ENCODE data around the gene RRAS2. TPM values are rescaled to one million over a fixed set of nuclear protein-coding genes. Genes with fewer than 3 reads are reported as not detected.

The RRAS2 gene
- total RNA-seq, 1 experiment from 2014 or later: 164 TPM

- Mint-ChIP-seq H3K27me3 (ENCODE audit: low read depth) (no peaks in the 10 kb centered on the region; the same call in 1 of the 2 replicates), H3K27ac (no peak overlapping the region; the same call in 1 of the 2 replicates), H3K4me1 (peaks cover 40% of the 10 kb centered on the region), H3K36me3 (peaks cover 4% of the 10 kb centered on the region; the same call in 1 of the 2 replicates), H3K9me3 (peaks cover 5% of the 10 kb centered on the region), H3K4me3 (peak overlapping the region; percentile 47)
- POLR2A ChIA-PET: interaction anchor here (0.7 kb wide), 1 partner anchor 32 kb away, joined by 3 read pairs; no protein-coding TSS in a partner anchor
- ATAC-seq (peak; percentile 38), DNase-seq (ENCODE audit: low spot score) (no peak)
- no peak for TF ChIP-seq JAZF1 (CRISPR knock-in tag; IDR thresholded peaks at IDR 0.05)
- TF ChIP-seq KAT7 (CRISPR knock-in tag; IDR thresholded peaks at IDR 0.05; ENCODE audit: borderline replicate concordance): no peak
- no peak for TF ChIP-seq MXD4 (CRISPR knock-in tag; IDR thresholded peaks at IDR 0.05; ENCODE audit: borderline replicate concordance)
- TF ChIP-seq ZNF425 (CRISPR knock-in tag; conservative IDR thresholded peaks at IDR 0.05): no peak
- CTCF ChIA-PET: interaction anchor here (0.6 to 1.5 kb wide), 8 partner anchors 19 to 457 kb away, joined by 3 to 4 read pairs (median 4); partner anchors contain the start of gene SPON1
Measured at GRCh38 chr11:14229472-14229871, 129.5 kb downstream of the RRAS2 start.

- H3K9me3 Mint-ChIP-seq: peaks cover 5% of the 10 kb centered on the region
- no peak overlapping the region; the same call in none of the 2 replicates for H3K27ac Mint-ChIP-seq
Measured at GRCh38 chr11:14228356-14228755, 130.6 kb downstream of the RRAS2 start.

More at GRCh38 chr11:14228356-14228755, 130.6 kb downstream of the RRAS2 start:
- no peak for TF ChIP-seq CTCF (IDR thresholded peaks at IDR 0.05)
- TF ChIP-seq USF2 (CRISPR knock-in tag; IDR thresholded peaks at IDR 0.05): no peak
- no peak for TF ChIP-seq MLX (CRISPR knock-in tag; IDR thresholded peaks at IDR 0.05)
- TF ChIP-seq HMGA2 (CRISPR knock-in tag; IDR thresholded peaks at IDR 0.05): no peak
- TF ChIP-seq MYBL2 (CRISPR knock-in tag; IDR thresholded peaks at IDR 0.05): no peak
- no peak for TF ChIP-seq EMX1 (CRISPR knock-in tag; IDR thresholded peaks at IDR 0.05)
- TF ChIP-seq HMGXB4 (CRISPR knock-in tag; IDR thresholded peaks at IDR 0.05): no peak
- TF ChIP-seq ZSCAN18 (CRISPR knock-in tag; IDR thresholded peaks at IDR 0.05): no peak
- TF ChIP-seq ATF1 (CRISPR knock-in tag; IDR thresholded peaks at IDR 0.05): no peak
- TF ChIP-seq ZNF121 (CRISPR knock-in tag; IDR thresholded peaks at IDR 0.05): no peak
- DNase-seq (ENCODE audit: low spot score): no peak
- Mint-ChIP-seq H3K36me3 (peaks cover 4% of the 10 kb centered on the region; the same call in 1 of the 2 replicates), H3K4me3 (no peak overlapping the region), H3K27me3 (ENCODE audit: low read depth) (no peaks in the 10 kb centered on the region; the same call in 1 of the 2 replicates), H3K4me1 (peaks cover 49% of the 10 kb centered on the region)
- CTCF ChIA-PET: no interaction called here
- ATAC-seq: no peak
- POLR2A ChIA-PET: no interaction called here

Other genes with a start within 250 kb of the RRAS2 start
- gene COPB1, start 140.6 kb upstream of the RRAS2 start, total RNA-seq (2021): 67.9 to 76.3 TPM (median 75.6 TPM) in 3 replicates
- gene PSMA1, start 161.2 kb upstream of the RRAS2 start, total RNA-seq (2021): 139 to 143 TPM (median 140 TPM) in 3 replicates

Data from WTC11 (cell line).